ENCODE measurements around the gene MRPL37.

Gene MRPL37

GRCh38 chr1:54249819-54250435 lies 50.0 kb downstream of the MRPL37 start:
- no peaks in the 10 kb centered on the region for H4K20me1 ChIP-seq (ENCODE audit: low read depth, low read length)
- no peak overlapping the region for H3K4me2 ChIP-seq (ENCODE audit: low read depth, low read length, poor library complexity, severe bottlenecking)
- H2AFZ ChIP-seq (ENCODE audit: low read depth, low read length, severe bottlenecking): no peak overlapping the region
- H3K9me2 ChIP-seq (replicated peaks; ENCODE audit: insufficient read depth, low read length): no peaks in the 10 kb centered on the region
- H3F3A ChIP-seq (ENCODE audit: insufficient read depth): no peaks in the 10 kb centered on the region
- H3K27me3 ChIP-seq (ENCODE audit: low read length): no peaks in the 10 kb centered on the region
- no peaks in the 10 kb centered on the region for H3K36me3 ChIP-seq (ENCODE audit: low read length)
- no peak overlapping the region for H3K27ac ChIP-seq (ENCODE audit: low read depth, low read length)
- TF ChIP-seq CTCF (IDR thresholded peaks at IDR 0.05; ENCODE audit: insufficient read depth, low read length, poor library complexity, severe bottlenecking) (no peak), EZH2phosphoT487 (conservative IDR thresholded peaks at IDR 0.05; ENCODE audit: low read length) (no peak)
- no peak overlapping the region for H3K4me3 ChIP-seq (ENCODE audit: insufficient read depth, low read length, poor library complexity, severe bottlenecking)
- H3K79me2 ChIP-seq (ENCODE audit: insufficient read depth, low read length): no peaks in the 10 kb centered on the region
- no peaks in the 10 kb centered on the region for H3K9me3 ChIP-seq (ENCODE audit: insufficient read depth, low read length)
- no peak overlapping the region for H3K9ac ChIP-seq (ENCODE audit: low read length)

- no peak overlapping the region for H3K4me2 ChIP-seq (ENCODE audit: low read depth, low read length, poor library complexity, severe bottlenecking)
- H4K20me1 ChIP-seq (ENCODE audit: low read depth, low read length): no peaks in the 10 kb centered on the region
- H3K9me3 ChIP-seq (ENCODE audit: insufficient read depth, low read length): no peaks in the 10 kb centered on the region
- H3K27ac ChIP-seq (ENCODE audit: low read depth, low read length): no peak overlapping the region
- H3K79me2 ChIP-seq (ENCODE audit: insufficient read depth, low read length): no peaks in the 10 kb centered on the region
- H3F3A ChIP-seq (ENCODE audit: insufficient read depth): no peaks in the 10 kb centered on the region
- H3K4me3 ChIP-seq (ENCODE audit: insufficient read depth, low read length, poor library complexity, severe bottlenecking): no peak overlapping the region
- no peak overlapping the region for H2AFZ ChIP-seq (ENCODE audit: low read depth, low read length, severe bottlenecking)
- no peaks in the 10 kb centered on the region for H3K27me3 ChIP-seq (ENCODE audit: low read length)
- H3K9me2 ChIP-seq (replicated peaks; ENCODE audit: insufficient read depth, low read length): no peaks in the 10 kb centered on the region
- no peaks in the 10 kb centered on the region for H3K36me3 ChIP-seq (ENCODE audit: low read length)
- no peak overlapping the region for H3K9ac ChIP-seq (ENCODE audit: low read length)
- TF ChIP-seq CTCF (IDR thresholded peaks at IDR 0.05; ENCODE audit: insufficient read depth, low read length, poor library complexity, severe bottlenecking) (no peak), EZH2phosphoT487 (conservative IDR thresholded peaks at IDR 0.05; ENCODE audit: low read length) (no peak)
Measured at GRCh38 chr1:54250670-54251069, 50.7 kb downstream of the MRPL37 start.

- Histone ChIP-seq H3K79me2 (ENCODE audit: insufficient read depth, low read length) (no peaks in the 10 kb centered on the region), H3K9ac (ENCODE audit: low read length) (no peak overlapping the region), H3K4me2 (ENCODE audit: low read depth, low read length, poor library complexity, severe bottlenecking) (no peak overlapping the region), H3K27me3 (ENCODE audit: low read length) (no peaks in the 10 kb centered on the region), H3K36me3 (ENCODE audit: low read length) (no peaks in the 10 kb centered on the region), H3K4me3 (ENCODE audit: insufficient read depth, low read length, poor library complexity, severe bottlenecking) (no peak overlapping the region), H2AFZ (ENCODE audit: low read depth, low read length, severe bottlenecking) (no peak overlapping the region), H3F3A (ENCODE audit: insufficient read depth) (no peaks in the 10 kb centered on the region), H3K9me3 (ENCODE audit: insufficient read depth, low read length) (no peaks in the 10 kb centered on the region), H4K20me1 (ENCODE audit: low read depth, low read length) (no peaks in the 10 kb centered on the region), H3K9me2 (replicated peaks; ENCODE audit: insufficient read depth, low read length) (no peaks in the 10 kb centered on the region), H3K27ac (ENCODE audit: low read depth, low read length) (no peak overlapping the region)
- no peak for TF ChIP-seq CTCF (IDR thresholded peaks at IDR 0.05; ENCODE audit: insufficient read depth, low read length, poor library complexity, severe bottlenecking)
- no peak for TF ChIP-seq EZH2phosphoT487 (conservative IDR thresholded peaks at IDR 0.05; ENCODE audit: low read length)
Measured at GRCh38 chr1:54252371-54252936, 52.5 kb downstream of the MRPL37 start.
